GM13976 (cell line): ENCODE measurements around the gene DAP.
A peak's percentile ranks its signal among the peaks of the same experiment; 100 is the strongest.

Experiments used
- DNase-seq: peaks from one replicate; pipeline ENCODE4 v3.0.0; 2012; ENCODE audit warnings: low spot score
- CTCF ChIP-seq: IDR thresholded peaks from 2 replicates; pipeline ENCODE4 v1.5.1; 2012; ENCODE audit warnings: borderline replicate concordance, mild to moderate bottlenecking; ENCODE audit not compliant: insufficient read depth; ENCODE audit errors: extremely low read depth, missing control alignments, control extremely low read depth
- in situ Hi-C: fragments of 300-500 bp; cut with MboI; formaldehyde crosslinking; loops from one replicate; pipeline ENCODE4 v1.12.0; 2022; ENCODE audit warnings: low sequenced_read_pairs, mixed read lengths, inconsistent platforms; ENCODE audit not compliant: unreplicated experiment

DAP gene

DNA sequence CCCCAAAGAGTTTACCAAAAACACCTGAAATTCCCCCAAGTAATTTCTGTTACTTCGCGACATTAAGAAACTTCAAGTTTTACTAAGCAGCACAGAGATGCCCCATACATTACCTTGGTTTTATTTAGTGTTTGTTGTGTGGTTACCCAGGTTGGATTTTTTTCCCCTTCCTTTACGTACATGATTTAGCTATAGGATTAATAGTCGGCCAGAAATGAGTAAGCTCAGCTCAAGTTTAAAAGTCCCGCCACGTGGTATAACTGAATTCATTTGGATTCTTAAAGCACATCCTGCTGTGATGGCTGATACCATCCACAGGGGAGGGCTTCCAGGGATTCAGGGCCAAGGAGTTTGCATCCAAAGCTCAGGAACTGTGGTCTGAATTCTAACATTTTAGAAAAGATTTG, 75.9 kb downstream of the DAP start:
- no peak for TF ChIP-seq CTCF
- in situ Hi-C loops: no loop called here

GRCh38 chr5:10684303-10685086, 76.5 kb downstream of the DAP start:
- in situ Hi-C loops: no loop called here
- DNase-seq: no peak
- no peak for TF ChIP-seq CTCF

More for the DNA sequence above, 75.9 kb downstream of the DAP start:
- DNase-seq: peak; percentile 64

GRCh38 chr5:10682801-10683525, 78.1 kb downstream of the DAP start:
- in situ Hi-C loops: no loop called here
- DNase-seq: no peak
- no peak for TF ChIP-seq CTCF

DNA sequence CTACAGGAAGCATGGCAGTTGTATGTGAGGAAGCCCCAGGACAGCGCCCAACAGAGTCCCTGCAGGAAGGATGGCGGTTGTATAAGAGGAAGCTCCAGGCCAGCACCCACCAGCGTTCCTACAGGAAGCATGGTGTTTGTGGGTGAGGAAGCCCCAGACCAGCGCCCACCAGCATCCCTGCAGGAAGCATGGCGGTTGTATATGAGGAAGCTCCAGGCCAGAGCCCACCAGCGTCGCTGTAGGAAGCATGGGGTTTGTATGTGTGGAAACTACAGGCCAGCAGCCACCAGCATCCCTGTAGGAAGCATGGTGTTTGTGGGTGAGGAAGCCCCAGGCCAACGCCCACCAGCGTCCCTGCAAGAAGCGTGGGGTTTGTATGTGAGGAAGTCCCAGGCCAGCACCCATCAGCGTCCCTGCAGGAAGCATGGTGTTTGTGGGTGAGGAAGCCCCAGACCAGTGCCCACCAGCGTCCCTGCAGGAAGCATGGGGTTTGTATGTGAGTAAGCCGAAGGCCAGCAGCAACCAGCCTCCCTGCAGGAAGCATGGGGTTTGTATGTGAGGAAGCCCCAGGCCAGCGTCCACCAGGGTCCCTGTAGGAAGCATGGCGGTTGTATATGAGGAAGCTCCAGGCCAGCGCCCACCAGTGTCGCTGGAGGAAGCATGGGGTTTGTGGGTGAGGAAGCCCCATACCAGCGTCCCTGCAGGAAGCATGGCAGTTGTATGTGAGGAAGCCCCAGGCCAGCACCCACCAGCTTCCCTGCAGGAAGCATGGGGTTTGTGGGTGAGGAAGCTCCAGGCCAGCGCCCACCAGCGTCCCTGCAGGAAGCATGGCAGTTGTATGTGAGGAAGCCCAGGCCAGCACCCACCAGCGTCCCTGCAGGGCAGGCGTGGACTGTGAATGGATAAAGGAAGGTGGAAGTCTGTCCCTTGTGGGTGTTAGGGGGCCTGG, 79.0 kb downstream of the DAP start:
- no peak for TF ChIP-seq CTCF
- DNase-seq: no peak
- in situ Hi-C loops: no loop called here

DNA sequence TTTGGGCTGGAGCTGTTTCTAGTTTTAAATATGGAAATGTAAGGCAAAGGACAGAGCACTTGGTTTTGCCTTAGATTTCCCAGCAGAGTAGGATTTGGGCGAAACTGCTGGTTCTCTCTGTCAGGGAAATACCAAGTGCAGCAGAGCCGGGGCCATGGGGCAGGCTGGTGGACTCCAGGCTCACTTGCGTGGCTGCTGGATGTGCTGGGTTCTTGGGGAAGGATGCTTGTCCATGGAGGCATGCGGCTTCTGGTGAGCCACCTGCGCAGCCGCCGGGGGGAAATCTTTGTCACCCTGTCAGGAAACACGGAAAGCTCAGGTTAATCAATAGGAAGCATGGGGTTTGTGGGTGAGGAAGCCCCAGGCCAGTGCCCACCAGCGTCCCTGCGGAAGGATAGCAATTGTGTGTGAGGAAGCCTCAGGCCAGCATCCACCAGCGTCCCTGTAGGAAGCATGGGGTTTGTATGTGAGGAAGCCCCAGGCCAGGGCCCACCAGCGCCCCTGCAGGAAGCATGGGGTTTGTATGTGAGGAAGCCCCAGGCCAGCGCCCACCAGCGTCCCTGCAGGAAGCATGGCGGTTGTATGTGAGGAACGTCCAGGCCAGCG, 80.1 kb downstream of the DAP start:
- TF ChIP-seq CTCF: no peak
- in situ Hi-C loops: no loop called here
- no peak for DNase-seq
